Tibial nerve (tissue), 4 donors: ENCODE results near the gene PAK1.

Experiments
- CTCF ChIP-seq, 5 experiments: fragments of 200-600 bp in 3 of 5; fragments of 450-650 bp in 2 of 5; sonication (generic) in 3 of 5; IDR thresholded peaks; one replicate each; pipeline ENCODE4 v1.5.1; 2016 to 2019; ENCODE audit warnings: antibody characterized with exemption in 5 of 5, mild to moderate bottlenecking in 3 of 5, moderate library complexity in 2 of 5
- EP300 ChIP-seq, 2 donors: sonication (generic); formaldehyde crosslinking; IDR thresholded peaks; one replicate each; pipeline ENCODE4 v1.6.1; 2017; ENCODE audit warnings: antibody characterized with exemption in 2 of 2, mild to moderate bottlenecking in 1 of 2
- POLR2A ChIP-seq, 2 donors: fragments of 450-650 bp; IDR thresholded peaks; one replicate each; pipeline ENCODE4 v1.6.1; 2017; ENCODE audit warnings: antibody characterized with exemption in 2 of 2, mild to moderate bottlenecking in 2 of 2, moderate library complexity in 2 of 2

GRCh38 chr11:77370217-77370616 lies 103.7 kb downstream of the PAK1 start:
- TF ChIP-seq CTCF (IDR thresholded peaks at IDR 0.05), result no peak
- no peak for TF ChIP-seq POLR2A (IDR thresholded peaks at IDR 0.05)
- no peak for TF ChIP-seq EP300 (IDR thresholded peaks at IDR 0.05)
